ENCODE results near the gene CCBE1.
A peak's percentile ranks its signal among the peaks of the same experiment; 100 is the strongest.
"Not testable (repeated sequence)": the region's sequence is repeated elsewhere in the genome, so short reads cannot be mapped to it uniquely, and the experiment has no call there.

CCBE1 gene

DNA sequence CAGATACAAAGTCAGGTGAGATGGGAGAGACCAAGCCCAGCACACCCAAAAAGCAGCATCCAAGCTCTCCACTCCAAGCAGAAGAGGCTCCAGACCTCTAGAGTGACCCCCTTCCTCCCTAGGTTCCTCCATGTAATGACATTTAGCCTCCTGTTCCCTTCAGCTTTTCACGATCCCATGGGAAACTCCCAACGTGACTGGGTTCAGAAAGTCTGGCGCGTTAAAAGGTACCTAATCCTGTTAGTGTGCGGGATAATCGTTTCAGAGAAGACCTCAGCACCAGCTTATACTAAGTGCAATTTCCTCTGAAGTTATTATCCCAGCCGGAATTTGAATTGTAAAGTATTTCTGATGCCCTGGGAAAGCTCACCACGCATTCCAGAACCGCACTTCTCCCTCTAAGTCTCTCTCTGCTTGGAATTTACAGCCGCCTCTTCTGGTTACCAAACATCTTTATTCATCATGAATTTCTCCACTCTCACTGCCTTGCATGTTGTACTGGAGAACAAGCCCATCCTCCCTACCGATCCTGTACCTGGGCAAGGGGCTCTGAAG is 46.9 kb downstream of the CCBE1 start:
- no peak for DNase-seq

DNA sequence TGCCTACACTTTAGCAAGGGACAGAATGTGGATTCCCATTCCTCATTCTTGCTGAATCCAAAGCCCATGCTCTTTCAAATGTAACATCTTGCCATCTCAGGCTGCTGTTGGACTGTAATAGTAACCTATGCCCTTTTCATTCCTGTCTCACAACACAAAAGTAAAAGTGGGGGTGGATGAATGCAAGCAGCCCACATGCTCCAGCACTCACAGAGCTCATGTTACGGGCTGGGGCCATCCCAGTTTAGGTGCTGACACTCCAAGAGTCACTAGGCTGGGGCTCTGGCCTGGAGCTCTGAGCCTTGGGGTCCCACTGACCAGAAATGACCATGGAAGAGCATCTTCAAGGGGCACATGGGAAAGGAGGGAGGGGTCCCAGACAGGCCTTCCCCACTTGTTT is 47.6 kb downstream of the CCBE1 start:
- no peak for DNase-seq

DNA sequence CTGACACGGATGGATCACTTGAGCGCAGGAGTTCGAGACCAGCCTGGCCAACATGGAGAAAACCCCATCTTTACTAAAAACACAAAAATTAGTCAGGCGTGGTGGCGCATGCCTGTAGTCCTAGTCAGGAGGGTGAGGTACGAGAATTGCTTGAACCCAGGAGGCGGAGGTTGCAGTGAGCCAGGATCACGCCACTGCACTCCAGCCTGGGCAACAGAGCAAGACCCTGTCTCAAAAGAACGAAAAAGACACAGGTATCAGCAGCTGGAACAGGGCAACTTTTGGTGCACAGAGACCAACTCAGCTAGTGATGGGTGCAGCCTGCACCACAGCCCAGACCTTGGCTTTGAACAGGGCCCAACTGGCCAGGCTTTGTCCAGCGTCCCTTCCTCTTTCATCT is 48.8 kb downstream of the CCBE1 start:
- DNase-seq = not testable (repeated sequence)

DNA sequence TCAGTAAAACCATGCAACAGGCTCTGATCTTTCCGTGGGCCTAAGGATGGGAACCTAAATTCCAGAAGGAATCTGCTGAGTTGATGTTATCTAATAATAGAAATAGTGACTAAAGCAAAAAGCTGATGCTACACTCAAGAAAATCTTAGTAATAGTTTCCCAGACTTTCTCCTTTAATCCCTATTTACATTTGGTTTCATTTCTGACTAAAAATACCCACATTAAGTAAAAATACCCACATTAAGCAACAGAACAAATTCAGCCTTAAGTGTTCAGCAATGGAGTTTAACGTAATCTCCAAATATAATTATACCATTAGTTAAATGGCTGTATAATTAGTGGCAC is 50.3 kb downstream of the CCBE1 start:
- DNase-seq = no peak

DNA sequence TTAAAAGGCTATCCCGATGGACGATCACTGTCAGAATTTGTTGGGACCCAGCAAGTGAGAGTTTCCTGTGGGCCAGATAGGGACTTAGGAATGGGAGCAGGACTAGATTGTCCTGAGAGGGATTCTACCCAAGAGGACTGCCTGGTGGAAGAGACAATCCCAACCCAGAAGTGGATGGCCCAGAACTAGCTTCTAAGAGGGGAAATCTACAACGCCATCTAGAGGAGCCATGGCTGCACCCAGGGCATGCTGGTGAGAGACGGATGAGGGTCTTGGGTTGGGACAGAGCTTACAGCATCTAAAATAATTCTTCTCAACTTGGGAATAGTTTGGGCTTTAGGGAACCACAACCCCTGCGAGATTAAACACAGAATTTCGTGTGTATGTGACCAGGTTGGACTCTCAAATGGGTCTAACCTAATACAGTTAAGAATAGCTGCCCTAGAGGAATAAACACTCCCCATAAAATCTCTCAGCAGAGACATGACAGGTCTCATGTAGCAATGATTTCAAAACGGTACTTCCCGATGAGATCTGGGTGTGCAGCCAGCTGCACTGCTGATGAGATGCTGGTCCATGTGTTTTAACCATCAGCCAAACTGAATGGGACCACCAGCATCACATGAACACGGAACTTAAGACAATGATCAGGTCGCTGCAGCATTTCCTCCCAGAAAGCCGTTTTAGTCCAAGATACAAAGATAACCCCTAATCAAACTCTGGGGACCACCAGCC is 50.8 kb downstream of the CCBE1 start:
- DNase-seq = no peak

DNA sequence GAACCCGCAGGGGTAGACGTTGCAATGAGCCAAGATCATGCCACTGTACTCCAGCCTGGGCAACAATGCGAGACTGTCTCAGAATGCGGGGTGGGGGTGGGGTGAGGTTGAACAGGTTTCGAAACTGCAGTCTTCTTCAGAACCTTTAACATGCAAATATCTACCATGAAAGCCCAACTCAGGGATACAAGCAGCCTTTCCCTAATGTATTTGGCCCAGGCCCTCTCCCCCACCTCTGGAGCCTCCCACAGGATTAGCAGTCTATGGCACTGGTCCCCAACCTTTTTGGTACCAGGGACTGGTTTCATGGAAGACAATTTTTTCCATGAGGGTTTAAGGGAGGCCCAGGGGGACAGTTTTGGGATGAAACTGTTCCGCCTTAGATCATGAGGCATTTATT is 53.5 kb downstream of the CCBE1 start:
- DNase-seq = no peak

DNA sequence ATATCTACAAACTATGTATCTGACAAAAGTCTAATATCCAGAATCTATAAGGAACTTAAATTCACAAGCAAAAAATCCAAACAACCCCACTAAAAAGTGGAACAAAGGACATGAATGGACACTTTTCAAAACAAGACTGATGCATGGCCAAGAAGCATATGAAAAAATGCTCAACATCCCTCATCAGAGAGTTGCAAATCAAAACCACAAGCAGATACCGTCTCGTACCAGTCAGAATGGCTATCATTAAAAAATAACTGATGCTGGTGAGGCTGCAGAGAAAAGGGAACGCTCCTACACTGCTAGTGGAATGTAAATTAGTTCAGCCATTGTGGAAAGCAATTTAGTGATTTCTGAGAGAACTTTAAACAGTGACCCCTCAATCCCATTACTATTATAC is 56.5 kb downstream of the CCBE1 start:
- no peak for DNase-seq

DNA sequence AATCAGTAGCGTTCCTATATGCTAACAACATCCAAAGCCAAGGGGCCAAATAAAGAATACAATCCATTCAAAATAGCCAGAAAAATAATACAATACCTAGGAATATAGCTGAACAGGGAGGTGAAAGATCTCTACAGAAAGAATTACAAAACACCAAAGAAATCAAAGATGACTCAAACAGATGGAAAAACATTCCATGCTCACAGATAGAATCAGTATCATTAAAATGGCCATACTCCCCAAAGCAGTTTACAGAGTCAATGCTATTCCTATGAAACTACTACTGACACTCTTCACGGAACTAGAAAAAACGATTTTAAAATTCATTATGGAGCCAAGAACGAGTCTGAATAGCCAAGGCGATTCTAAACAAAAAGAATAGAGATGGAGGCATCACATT is 57.4 kb downstream of the CCBE1 start:
- DNase-seq = no peak

DNA sequence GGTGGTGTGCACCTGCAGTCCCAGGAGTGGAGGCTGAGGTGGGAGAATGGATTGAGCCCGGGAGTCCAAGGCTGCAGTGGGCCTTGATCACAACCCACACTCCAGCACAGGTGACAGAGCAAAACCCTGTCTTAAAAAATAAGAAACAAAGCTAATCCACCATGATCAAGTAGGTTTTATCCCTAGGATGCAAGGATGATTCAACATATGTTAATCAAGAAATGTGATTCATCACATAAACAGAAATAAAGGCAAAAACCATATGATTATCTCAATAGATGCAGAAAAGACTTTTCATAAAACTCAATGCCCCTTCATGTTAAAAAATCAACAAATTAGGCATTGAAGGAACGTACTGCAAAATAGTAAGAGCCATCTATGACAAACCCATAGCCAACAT is 58.1 kb downstream of the CCBE1 start:
- DNase-seq = no peak

DNA sequence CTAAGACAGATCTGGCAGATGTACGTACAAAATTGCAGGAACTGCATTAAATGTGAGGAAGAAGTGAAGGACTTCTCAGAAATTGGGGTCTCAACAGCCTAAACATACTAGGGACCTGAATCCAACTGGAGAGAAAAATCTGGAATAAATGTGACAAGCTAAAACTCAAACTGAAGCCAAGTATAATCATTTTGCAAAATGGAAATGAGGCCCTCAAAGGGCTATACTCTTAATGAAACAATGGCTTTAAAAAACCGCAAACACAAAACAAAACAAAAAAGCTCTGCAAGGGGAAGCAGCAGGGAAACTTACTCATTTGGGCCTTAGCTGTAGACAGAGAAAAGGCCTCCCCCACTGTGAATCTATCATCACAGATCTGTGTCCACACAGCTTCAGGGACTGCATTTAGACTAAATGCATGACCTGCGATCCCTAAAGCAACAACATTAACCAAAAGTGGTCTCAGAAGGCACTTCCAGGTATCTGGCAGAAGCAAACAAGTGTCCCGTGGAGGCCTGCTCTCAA is 63.2 kb downstream of the CCBE1 start:
- DNase-seq = no peak

DNA sequence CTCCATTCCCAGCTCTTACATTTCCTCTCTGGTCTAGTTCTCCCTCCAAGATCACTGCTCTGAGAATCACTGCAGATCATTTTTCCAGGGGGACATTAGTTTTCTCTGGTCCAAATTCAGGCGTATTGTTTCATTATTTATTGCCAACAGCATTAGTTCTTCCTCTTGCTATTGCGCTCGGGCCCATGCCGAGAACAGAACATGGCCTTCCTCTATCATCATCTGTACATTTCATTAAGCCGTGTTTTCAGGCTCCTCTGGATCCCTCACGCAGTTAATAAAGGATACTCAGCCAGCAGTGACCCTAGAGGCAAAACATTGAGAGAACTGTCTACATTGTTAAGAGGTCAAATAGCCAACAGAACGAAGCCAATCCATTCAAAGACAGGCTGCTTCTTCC is 63.9 kb downstream of the CCBE1 start:
- no peak for DNase-seq

DNA sequence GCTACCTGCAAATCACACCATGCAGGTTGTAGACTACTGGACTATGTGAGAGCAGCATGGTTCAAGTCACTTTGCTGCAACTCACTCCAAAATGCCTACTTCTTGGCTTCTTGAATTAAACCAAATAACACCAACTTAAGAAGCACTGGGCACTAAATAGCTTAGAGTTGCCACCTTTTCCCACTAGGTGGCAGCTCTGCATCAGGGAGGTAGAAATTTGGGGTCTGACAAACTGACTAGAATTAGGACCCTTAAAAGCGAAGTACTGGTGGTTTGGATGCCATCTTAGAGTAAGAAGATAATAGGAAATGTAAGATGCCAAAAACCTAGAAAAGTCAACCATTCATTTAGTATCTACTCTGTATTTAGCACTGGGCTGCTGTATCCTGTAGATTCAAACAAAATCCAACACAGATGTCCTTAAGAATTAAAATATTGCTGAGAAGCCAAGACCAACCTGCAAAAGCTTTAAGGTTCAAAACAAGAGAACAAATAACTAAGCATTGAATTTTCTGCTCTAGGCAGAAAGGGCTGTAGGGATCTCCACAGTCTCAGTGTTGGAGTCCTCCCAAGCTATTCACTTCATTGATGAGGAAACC is 65.5 kb downstream of the CCBE1 start:
- peak; percentile 9 for DNase-seq

DNA sequence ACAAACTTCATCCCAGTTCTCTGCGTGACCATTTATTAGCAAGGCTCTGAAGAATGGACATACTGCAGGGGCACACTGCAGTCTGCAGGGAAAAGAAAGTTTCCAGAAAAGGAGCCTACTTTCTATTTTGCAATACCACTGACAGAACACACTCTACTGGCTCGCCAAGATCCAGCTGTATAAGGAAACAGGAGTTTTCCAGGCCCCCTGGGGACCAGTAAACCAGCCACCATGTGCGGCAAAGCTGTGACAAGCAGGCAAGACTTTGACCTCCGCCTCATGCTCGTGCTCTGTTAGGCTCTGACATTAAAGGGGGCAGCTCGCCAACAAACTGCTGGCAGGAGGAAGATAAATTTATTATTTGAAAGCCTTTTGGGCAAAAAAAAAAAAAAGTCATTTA is 67.3 kb downstream of the CCBE1 start:
- no peak for DNase-seq

DNA sequence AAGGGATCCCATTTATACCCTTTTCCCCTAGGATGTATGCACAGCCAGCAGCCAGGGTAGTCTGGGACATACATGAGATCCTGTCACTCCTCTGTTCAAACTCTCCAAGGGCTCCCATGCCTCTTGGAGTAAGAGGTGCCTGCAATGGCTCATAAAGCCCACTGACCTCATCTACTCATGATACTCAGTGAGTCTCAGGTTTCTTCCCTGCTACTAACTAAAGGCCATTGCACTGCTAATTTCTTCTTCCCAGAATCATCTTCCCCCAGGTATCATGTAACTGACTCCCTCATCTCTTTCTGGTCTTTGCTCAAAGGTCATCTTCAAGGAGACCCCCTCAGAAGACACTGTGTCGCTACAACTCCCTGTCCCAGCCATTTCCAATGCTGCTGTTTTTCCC is 68.2 kb downstream of the CCBE1 start:
- DNase-seq = no peak

DNA sequence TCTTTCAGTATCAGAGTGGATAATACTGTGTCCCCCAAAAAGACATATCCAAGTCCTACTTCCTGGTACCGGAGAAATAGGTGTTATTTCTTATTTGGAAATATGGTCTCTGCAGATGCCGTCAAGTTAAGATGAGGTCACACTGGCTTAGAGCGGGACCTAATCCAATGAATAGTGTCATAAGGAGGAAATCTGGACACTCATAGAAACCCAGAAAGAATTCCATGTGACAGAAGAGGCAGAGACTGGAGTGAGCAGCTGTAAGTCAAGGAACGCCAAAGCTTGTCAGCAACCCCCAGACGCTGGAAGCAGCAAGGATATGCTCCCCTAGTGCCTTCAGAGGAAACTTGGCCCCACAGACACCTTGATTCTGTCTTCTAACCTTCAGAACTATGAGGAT is 69.8 kb downstream of the CCBE1 start:
- DNase-seq = no peak

DNA sequence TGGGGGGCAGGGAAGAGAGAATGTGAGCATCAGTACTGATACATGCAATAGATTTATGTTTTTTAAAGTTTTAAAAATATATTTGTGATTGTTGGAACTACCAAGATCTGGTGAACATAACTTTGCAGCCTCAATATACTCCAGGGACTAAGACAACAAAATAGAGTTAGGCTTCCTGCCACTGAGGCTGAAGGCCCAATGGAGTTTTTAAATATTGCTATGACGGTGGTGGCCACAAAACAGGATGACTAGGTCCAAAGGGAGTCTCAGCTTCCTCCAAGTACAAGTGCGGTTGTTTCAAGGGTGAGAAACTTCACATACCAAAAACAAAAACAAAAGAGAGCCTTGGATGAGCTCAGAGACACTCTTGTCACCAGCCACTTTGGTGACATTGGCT is 72.9 kb downstream of the CCBE1 start:
- no peak for DNase-seq

DNA sequence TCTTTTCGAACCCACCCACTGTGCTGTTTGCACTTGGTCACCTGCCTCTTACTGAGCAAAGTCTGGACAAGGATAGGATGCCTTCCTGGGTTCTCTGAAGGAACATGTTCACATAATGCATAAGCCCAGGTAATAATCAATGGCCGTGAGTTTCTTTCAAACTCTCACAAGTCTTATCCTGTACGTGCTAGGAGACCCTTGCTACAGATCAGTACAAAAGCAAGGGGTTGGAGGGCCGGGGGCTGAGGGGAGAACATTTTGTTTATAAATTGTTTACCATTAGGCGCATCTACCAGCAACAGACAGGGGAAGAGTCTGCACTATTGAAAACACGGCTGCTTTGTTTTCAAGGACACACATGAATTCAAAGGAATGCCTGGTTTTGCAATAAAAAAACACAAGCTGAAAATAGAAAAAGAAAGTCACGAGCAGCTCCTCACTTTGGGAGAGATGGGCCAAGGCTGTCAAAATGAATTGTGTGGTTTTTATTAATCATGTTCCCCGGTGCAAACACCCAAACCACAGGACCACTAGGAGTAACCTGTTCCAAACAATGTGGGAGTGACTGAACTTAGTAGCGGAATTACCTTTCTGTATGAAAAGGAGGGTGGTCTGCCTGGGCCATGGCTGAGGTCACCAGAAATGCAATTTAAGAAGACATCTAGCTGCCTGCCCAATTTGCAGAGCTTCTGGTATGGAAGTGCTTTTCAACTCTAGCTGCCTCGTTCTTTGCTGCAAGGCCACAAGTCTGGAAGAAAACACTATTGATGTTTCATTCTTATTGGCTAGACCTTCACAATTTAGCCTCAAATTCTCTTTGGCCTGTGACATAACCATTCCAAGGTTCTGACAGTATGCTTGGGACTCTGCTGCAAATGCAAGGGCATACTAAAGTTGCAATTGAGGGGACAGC is 73.5 kb downstream of the CCBE1 start:
- DNase-seq = no peak

DNA sequence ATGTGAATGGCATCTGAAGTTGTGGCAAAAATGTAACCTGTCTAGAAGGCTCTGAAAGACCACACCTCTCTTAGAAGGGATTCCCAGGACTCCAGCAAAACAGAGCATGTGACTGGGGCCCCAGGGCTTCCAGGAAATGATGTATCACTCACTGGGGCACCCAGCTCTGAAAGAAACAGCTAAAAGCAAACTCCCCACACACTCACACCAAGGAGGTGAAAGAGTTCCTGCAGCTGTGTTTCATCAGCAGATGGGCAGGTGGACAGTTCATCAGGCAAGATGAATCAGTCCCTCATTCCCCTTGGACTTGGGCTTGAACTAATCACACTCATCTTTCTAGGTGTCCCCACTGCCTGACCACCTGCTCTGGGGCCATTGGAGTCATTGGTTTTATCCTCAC is 76.2 kb downstream of the CCBE1 start:
- DNase-seq = no peak

DNA sequence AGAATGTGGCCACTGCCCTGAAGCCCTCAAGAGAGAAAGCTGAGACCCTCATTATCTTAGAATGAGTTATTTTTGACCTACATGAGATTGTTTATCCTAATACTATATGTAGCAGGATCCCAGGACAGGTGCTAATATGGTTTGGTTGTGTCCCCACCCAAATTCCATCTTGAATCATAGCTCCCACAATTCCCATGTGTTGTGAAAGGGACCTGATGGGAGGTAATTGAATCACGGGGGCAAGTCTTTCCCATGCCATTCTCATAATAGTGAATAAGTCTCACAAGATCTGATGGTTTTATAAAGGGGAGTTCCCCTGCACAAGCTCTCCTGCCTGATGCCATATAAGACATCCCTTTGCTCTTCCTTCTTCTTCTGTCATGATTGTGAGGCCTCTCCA is 76.8 kb downstream of the CCBE1 start:
- no peak for DNase-seq

DNA sequence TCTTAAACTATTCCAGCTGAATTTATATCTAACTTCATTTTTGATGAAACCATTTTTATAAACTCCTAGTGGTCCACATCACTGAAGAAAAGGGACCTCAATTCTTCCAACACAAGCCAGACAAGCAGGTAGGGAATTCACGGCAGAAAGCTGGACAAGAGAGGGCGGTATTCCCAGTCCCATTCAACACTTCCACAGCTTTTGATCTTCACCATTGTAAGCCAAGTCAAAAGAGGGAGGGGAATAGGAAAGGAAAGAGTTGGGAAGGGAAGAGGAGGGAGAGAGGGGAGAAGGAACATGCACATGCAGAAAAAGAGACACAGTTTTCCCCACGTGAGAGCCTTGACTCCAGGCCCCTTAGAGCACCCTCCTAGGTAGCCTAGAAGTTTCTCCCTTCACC is 77.4 kb downstream of the CCBE1 start:
- no peak for DNase-seq

DNA sequence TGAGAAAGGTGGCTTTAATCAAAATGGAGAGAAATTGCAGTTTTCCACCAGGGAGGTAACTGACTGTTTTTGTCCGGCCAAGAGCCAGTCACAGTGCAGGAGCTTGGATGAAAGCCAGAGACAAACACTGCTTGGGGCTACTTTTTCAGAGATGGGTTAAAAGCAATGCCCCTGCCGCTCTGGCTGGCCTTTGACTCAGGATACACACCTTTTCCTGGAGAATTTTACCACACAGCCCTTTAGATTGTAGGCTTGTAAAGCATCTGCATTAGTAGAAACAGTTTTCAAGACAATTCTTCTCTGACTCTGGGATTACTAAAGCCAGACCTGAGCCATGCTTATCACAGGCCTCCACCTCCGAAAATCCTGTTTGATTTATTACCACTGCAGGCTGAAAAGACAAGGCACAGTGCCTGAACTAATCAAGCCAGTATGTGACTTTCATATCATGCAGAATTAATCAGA is 79.7 kb downstream of the CCBE1 start:
- no peak for DNase-seq

DNA sequence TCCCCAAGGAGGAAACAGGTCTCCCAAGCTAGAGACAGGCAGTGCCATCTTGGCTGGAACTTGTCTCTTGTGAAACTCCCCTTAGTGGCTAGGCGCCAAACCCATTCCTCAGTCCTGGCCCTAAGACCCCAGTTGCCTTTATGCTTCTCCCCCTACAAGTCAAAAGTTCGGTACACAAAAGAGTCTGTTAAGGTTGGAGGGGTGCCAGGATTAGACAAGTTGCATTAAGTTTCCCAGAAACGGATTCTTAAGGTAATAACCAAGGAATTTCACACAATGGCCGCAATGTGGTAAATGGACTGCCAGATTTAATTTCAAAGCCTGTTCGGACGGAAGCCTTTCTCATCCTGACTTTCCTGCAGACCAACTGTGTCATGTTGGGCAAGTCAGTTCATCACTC is 80.7 kb downstream of the CCBE1 start:
- DNase-seq = no peak

DNA sequence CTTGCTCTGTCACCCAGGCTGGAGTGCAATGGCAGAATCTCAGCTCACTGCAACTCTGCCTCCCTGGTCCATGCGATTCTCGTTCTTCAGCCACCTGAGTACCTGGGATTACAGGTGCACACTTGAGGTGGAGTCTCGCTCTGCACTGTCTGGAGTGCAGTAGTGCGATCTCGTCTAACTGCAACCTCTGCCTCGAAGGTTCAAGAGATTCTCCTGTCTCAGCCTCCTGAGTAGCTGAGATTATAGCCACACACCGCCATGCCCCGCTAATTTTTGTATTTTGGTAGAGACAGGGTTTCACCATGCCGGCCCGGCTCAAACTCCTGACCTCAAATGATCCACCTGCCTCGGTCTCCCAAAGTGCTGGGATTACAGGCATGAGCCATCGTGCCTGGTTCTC is 83.3 kb downstream of the CCBE1 start:
- DNase-seq = no peak

DNA sequence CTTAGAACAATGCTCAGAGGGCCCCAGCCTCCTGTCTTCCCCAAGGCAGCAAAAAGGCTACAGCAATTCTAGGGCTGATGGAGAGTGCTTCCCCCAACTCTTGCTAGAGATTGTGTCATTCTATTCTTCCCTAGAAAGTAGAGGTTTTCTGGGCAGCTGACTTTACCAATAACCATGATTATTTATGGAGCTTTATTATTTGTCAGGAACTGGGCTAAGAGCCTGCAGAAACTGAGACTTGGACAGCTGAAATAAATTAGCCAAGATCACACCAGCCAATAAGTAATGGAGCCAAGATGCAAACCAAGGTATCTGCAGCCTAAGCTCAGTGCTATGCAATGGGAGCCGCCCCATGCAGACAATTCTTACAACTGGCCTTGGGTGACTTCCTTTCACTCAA is 84.8 kb downstream of the CCBE1 start:
- DNase-seq = no peak
